HEK293 (cell line): Measurements from ENCODE around the gene MYO1B.
A peak's percentile ranks its signal among the peaks of the same experiment; 100 is the strongest.
"Not testable (repeated sequence)": the region's sequence is repeated elsewhere in the genome, so short reads cannot be mapped to it uniquely, and the experiment has no call there.

ENCODE experiments used
- CTCF ChIA-PET: fragments of 350-600 bp; formaldehyde crosslinking; extraction: SDS; loops from one replicate; lab custom pipeline; 2021; ENCODE audit warnings: antibody characterized with exemption; lab: Yijun Ruan, JAX
- POLR2A ChIA-PET: fragments of 300-600 bp; formaldehyde crosslinking; extraction: SDS; loops from one replicate; lab custom pipeline; 2020; ENCODE audit warnings: antibody characterized with exemption, inconsistent platforms; lab: Yijun Ruan, JAX
- H3K27ac ChIP-seq: fragments of 200-500 bp; sonication (Bioruptor generic); 2 replicates; pipeline ENCODE4 v1.5.1; 2014; ENCODE audit warnings: low read depth, low read length, control low read depth, inconsistent platforms; ENCODE audit errors: extremely low read depth
- H3K36me3 ChIP-seq, 2 experiments: fragments of 200-500 bp in 1 of 2; sonication (Bioruptor generic) in 1 of 2; 1 replicate in 1 of 2; 2 replicates in 1 of 2; pipeline ENCODE4 v1.5.1; 2014 to 2017; ENCODE audit warnings: inconsistent platforms in 2 of 2, low read length in 2 of 2; ENCODE audit not compliant: control insufficient read depth in 2 of 2, insufficient read depth in 1 of 2
- H3K4me1 ChIP-seq: fragments of 200-500 bp; sonication (Bioruptor generic); 2 replicates; pipeline ENCODE4 v1.5.1; 2014; ENCODE audit warnings: mild to moderate bottlenecking, low read length, inconsistent platforms; ENCODE audit not compliant: control insufficient read depth, insufficient read depth
- H3K4me3 ChIP-seq: 2 replicates; pipeline ENCODE4 v1.5.1; 2011; ENCODE audit warnings: low read depth, mild to moderate bottlenecking, control low read depth, low read length, moderate library complexity
- H3K9me3 ChIP-seq: fragments of 200-500 bp; sonication (Bioruptor generic); 2 replicates; pipeline ENCODE4 v1.5.1; 2014; ENCODE audit warnings: low read depth, low read length, inconsistent platforms; ENCODE audit not compliant: control insufficient read depth, insufficient read depth
- SCRT2 ChIP-seq: fragments of 450-650 bp; formaldehyde crosslinking; IDR thresholded peaks from 2 replicates; pipeline ENCODE4 v1.5.1; 2016; ENCODE audit warnings: missing biosample characterization, missing genetic modification characterization
- SETDB1 ChIP-seq: IDR thresholded peaks from one replicate; pipeline ENCODE4 v1.6.1; 2017; ENCODE audit warnings: mild to moderate bottlenecking, low read length, moderate library complexity, mixed read lengths; ENCODE audit not compliant: insufficient read length
- ZNF132 ChIP-seq: fragments of 450-650 bp; formaldehyde crosslinking; IDR thresholded peaks from 2 replicates; pipeline ENCODE4 v1.5.1; 2017; ENCODE audit warnings: missing biosample characterization, missing genetic modification characterization, borderline replicate concordance
- ZNF169 ChIP-seq: fragments of 450-650 bp; formaldehyde crosslinking; IDR thresholded peaks from 2 replicates; pipeline ENCODE4 v1.5.1; 2016; ENCODE audit warnings: missing biosample characterization, missing genetic modification characterization
- ZNF302 ChIP-seq: fragments of 450-650 bp; formaldehyde crosslinking; IDR thresholded peaks from 2 replicates; pipeline ENCODE4 v1.5.1; 2016; ENCODE audit warnings: missing biosample characterization, missing genetic modification characterization, low read depth
- ZNF555 ChIP-seq: fragments of 450-650 bp; formaldehyde crosslinking; conservative IDR thresholded peaks from 2 replicates; pipeline ENCODE4 v1.5.1; 2017; ENCODE audit warnings: missing biosample characterization, mild to moderate bottlenecking, missing genetic modification characterization, inconsistent platforms
- ZNF558 ChIP-seq: fragments of 450-650 bp; formaldehyde crosslinking; IDR thresholded peaks from 2 replicates; pipeline ENCODE4 v1.5.1; 2016; ENCODE audit warnings: missing biosample characterization, missing genetic modification characterization
- ZNF664 ChIP-seq: fragments of 450-650 bp; formaldehyde crosslinking; IDR thresholded peaks from 2 replicates; pipeline ENCODE4 v1.5.1; 2016; ENCODE audit warnings: missing biosample characterization, missing genetic modification characterization
- ZNF701 ChIP-seq: fragments of 450-650 bp; formaldehyde crosslinking; IDR thresholded peaks from 2 replicates; pipeline ENCODE4 v1.5.1; 2016; ENCODE audit warnings: missing biosample characterization, missing genetic modification characterization
- TF ChIP-seq, protein P1 (sequence below): fragments of 450-650 bp; formaldehyde crosslinking; IDR thresholded peaks from 2 replicates; pipeline ENCODE4 v1.5.1; 2017; ENCODE audit warnings: missing biosample characterization, mild to moderate bottlenecking, missing genetic modification characterization, moderate library complexity
- TF ChIP-seq, protein P2 (sequence below): fragments of 450-650 bp; formaldehyde crosslinking; IDR thresholded peaks from 2 replicates; pipeline ENCODE4 v1.5.1; 2016; ENCODE audit warnings: missing biosample characterization, missing genetic modification characterization
- TF ChIP-seq, protein P3 (sequence below): fragments of 450-650 bp; formaldehyde crosslinking; IDR thresholded peaks from 2 replicates; pipeline ENCODE4 v1.5.1; 2016; ENCODE audit warnings: missing biosample characterization, missing genetic modification characterization
- TF ChIP-seq, protein P4 (sequence below): fragments of 450-650 bp; formaldehyde crosslinking; IDR thresholded peaks from 2 replicates; pipeline ENCODE4 v1.5.1; 2016; ENCODE audit warnings: missing biosample characterization, missing genetic modification characterization

MYO1B gene

DNA sequence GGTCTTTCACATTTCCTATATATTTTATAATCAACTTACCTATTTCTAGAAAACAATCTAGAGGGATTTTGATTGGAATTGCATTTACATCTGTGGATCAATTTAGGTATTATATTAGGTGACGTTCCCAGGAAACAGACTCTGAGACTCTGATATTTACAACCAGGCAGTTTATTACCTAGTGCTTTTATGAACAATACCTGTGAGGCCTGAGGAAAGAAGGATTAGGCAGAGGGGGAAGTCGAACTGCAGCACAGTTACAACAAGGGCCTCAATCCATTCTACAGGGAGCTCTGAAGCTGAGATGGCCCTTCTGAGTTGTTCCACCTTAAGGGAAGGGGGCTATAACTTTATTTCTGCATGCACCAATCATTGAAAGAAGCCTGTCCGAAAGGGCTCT, 206.9 kb downstream of the MYO1B start (continued):
- TF ChIP-seq, protein P1, sequence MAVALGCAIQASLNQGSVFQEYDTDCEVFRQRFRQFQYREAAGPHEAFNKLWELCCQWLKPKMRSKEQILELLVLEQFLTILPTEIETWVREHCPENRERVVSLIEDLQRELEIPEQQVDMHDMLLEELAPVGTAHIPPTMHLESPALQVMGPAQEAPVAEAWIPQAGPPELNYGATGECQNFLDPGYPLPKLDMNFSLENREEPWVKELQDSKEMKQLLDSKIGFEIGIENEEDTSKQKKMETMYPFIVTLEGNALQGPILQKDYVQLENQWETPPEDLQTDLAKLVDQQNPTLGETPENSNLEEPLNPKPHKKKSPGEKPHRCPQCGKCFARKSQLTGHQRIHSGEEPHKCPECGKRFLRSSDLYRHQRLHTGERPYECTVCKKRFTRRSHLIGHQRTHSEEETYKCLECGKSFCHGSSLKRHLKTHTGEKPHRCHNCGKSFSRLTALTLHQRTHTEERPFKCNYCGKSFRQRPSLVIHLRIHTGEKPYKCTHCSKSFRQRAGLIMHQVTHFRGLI (tag by site-specific recombination) = no peak
- TF ChIP-seq ZNF701 (tag by site-specific recombination) = no peak
- no peak for TF ChIP-seq ZNF302 (tag by site-specific recombination)
- no peak for TF ChIP-seq ZNF555 (tag by site-specific recombination)
- TF ChIP-seq ZNF132 = no peak
- no peak for TF ChIP-seq ZNF169
- TF ChIP-seq, protein P2, sequence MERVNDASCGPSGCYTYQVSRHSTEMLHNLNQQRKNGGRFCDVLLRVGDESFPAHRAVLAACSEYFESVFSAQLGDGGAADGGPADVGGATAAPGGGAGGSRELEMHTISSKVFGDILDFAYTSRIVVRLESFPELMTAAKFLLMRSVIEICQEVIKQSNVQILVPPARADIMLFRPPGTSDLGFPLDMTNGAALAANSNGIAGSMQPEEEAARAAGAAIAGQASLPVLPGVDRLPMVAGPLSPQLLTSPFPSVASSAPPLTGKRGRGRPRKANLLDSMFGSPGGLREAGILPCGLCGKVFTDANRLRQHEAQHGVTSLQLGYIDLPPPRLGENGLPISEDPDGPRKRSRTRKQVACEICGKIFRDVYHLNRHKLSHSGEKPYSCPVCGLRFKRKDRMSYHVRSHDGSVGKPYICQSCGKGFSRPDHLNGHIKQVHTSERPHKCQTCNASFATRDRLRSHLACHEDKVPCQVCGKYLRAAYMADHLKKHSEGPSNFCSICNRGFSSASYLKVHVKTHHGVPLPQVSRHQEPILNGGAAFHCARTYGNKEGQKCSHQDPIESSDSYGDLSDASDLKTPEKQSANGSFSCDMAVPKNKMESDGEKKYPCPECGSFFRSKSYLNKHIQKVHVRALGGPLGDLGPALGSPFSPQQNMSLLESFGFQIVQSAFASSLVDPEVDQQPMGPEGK (tag by site-specific recombination) = no peak
- TF ChIP-seq ZNF558 (tag by site-specific recombination) = no peak

DNA sequence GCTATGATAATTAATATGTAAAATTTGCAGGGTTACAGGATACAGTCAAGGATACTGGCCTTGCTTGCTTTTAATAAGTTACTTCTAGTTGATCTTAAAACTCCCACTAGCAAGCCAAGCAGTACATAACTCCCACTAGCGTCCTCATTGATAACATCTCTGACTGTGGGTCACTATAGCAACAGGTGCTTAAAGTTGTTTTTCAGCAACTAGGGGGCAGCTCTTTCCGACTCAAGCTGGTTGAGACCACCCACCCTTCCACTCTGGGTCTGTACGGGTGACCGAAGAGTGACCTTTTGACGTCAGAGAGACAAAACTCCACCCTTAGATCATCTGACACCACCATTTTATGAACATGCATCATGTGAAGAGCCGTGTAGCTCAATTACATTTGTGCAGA, 208.6 kb downstream of the MYO1B start:
- peak; percentile 60 for TF ChIP-seq SCRT2
- TF ChIP-seq, protein P3, sequence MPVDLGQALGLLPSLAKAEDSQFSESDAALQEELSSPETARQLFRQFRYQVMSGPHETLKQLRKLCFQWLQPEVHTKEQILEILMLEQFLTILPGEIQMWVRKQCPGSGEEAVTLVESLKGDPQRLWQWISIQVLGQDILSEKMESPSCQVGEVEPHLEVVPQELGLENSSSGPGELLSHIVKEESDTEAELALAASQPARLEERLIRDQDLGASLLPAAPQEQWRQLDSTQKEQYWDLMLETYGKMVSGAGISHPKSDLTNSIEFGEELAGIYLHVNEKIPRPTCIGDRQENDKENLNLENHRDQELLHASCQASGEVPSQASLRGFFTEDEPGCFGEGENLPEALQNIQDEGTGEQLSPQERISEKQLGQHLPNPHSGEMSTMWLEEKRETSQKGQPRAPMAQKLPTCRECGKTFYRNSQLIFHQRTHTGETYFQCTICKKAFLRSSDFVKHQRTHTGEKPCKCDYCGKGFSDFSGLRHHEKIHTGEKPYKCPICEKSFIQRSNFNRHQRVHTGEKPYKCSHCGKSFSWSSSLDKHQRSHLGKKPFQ (tag by site-specific recombination) = no peak
- Histone ChIP-seq H3K4me1 (no peaks in the 10 kb centered on the region), H3K4me3 (no peak overlapping the region), H3K9me3 (no peaks in the 10 kb centered on the region), H3K27ac (no peak overlapping the region), H3K36me3 (no peaks in the 10 kb centered on the region)
- CTCF ChIA-PET = interaction anchor here (0.6 to 1.2 kb wide), 3 partner anchors 25 to 283 kb away, joined by 3 to 4 read pairs (median 4); no protein-coding TSS in a partner anchor
- POLR2A ChIA-PET = no interaction called here

DNA sequence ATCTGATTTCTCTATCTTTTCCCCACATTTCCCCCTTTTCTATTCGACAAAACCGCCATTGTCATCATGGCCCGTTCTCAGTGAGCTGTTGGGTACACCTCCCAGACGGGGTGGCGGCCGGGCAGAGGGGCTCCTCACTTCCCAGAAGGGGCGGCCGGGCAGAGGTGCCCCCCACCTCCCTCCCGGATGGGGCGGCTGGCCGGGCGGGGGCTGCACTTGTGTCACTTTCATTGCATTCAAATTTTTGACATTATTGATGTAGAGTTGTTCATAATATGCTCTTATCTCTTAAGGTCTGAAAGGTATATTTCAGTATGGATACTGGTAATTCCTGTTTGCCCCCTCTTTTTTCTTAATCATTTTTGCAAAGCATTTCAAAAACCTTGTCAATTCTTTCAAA, 211.3 kb downstream of the MYO1B start:
- H3K4me1 ChIP-seq, POLR2A ChIA-PET: not testable (repeated sequence)

DNA sequence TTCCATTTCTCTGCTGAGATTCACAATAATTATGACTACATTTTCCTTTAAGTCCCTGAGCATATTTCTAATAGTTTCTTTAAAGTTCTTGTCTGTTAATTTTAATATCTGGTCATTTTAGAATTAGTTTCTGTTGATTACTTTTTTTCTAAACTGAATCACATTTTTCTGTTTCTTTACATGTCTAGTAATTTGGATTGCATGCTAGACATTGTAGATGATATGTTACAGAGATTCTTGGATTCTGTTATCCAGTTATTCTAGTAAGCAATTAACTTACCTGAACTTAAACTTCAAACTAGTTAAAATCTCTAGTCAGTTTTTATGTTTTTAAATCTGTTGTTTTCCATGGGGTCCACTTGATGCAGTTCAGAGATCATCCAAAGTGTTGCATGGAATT, 214.0 kb downstream of the MYO1B start:
- CTCF ChIA-PET = no interaction called here
- no peaks in the 10 kb centered on the region for H3K9me3 ChIP-seq
- peak; percentile 46 for TF ChIP-seq SETDB1
- no peak for TF ChIP-seq ZNF664 (tag by site-specific recombination)
- TF ChIP-seq, protein P4, sequence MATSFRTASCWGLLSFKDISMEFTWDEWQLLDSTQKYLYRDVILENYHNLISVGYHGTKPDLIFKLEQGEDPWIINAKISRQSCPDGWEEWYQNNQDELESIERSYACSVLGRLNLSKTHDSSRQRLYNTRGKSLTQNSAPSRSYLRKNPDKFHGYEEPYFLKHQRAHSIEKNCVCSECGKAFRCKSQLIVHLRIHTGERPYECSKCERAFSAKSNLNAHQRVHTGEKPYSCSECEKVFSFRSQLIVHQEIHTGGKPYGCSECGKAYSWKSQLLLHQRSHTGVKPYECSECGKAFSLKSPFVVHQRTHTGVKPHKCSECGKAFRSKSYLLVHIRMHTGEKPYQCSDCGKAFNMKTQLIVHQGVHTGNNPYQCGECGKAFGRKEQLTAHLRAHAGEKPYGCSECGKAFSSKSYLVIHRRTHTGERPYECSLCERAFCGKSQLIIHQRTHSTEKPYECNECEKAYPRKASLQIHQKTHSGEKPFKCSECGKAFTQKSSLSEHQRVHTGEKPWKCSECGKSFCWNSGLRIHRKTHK (tag by site-specific recombination) = peak; percentile 91
- TF ChIP-seq, all 188 proteins: peak for 2
- Histone ChIP-seq H3K27ac (no peak overlapping the region), H3K4me1 (no peaks in the 10 kb centered on the region), H3K4me3 (no peak overlapping the region), H3K36me3 (no peaks in the 10 kb centered on the region)
- POLR2A ChIA-PET = no interaction called here

More for the DNA sequence above, 211.3 kb downstream of the MYO1B start:
- H3K9me3 ChIP-seq, CTCF ChIA-PET, H3K27ac ChIP-seq, H3K4me3 ChIP-seq, H3K36me3 ChIP-seq: not testable (repeated sequence)
